HG03159 (cell line): ENCODE measurements around the gene BATF2.
"Not testable (repeated sequence)": the region's sequence is repeated elsewhere in the genome, so short reads cannot be mapped to it uniquely, and the experiment has no call there.

Experiments used
- ATAC-seq: cut with Tn5 transposase; IDR thresholded peaks from one replicate; pipeline ENCODE4 v1.9.1; 2021; ENCODE audit warnings: mild to moderate bottlenecking, moderate library complexity; ENCODE audit not compliant: unreplicated experiment

Gene BATF2

DNA sequence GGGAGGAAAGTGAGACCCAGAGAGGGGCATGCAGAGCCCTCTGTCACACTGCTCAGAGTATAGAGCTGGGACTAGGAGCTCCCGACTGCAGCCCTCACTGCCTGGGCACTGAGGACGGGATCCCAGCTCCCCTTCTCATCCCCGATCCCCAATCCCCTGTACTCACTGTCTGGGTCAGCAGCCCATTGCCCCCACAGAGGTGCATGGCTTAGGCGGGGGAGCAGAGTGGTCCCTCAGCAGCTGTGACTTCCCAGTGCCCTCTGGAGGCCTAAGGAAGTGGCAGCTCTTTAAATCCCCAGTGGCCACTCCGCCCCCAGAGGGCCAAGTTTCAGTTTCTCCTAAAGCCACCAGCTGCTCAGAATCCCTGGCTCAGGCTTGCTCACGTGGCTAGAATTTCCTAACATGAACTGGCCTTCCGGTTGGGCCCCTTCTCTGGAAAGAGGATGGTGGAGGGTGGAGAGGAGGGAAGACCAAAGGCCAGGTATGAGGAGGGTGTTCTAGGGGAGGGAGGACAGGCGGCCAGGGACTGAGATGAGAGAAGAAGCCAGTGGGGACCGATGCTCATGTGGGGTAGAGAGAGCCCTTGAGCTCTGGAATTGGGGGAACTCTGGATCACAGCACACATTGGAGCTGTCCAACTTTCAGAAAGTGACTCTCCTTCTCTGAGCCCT lies at the start of gene BATF2:
TSS of gene BATF2 (minus strand) at position 262 of the 671 bp plus-strand sequence. CDS start at position 205, 57 bp downstream.
- ATAC-seq, result no peak

DNA sequence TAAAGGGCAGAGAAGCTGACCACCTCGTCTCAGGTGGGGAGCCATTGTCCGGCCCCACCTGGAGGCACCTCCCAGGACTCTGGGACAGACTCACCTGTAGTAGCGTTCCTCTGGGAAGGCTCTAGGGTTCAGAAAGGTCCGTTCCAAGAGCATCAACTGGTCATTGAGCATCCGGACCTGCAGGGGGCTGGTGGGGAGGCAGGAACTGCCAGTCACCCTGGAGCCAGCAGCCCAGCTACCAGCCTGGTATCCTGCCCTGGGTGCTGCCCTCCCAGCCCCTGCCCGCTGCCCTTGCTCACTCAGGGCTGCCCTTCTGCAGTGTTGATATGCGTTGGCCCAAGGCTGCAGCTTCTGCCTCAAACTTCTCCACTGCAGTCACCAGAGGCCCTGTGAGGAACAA lies 49.0 kb upstream of the BATF2 start:
- no peak for ATAC-seq

- ATAC-seq, result no peak
Measured at GRCh38 chr11:65045061-65045460, 48.3 kb upstream of the BATF2 start.

DNA sequence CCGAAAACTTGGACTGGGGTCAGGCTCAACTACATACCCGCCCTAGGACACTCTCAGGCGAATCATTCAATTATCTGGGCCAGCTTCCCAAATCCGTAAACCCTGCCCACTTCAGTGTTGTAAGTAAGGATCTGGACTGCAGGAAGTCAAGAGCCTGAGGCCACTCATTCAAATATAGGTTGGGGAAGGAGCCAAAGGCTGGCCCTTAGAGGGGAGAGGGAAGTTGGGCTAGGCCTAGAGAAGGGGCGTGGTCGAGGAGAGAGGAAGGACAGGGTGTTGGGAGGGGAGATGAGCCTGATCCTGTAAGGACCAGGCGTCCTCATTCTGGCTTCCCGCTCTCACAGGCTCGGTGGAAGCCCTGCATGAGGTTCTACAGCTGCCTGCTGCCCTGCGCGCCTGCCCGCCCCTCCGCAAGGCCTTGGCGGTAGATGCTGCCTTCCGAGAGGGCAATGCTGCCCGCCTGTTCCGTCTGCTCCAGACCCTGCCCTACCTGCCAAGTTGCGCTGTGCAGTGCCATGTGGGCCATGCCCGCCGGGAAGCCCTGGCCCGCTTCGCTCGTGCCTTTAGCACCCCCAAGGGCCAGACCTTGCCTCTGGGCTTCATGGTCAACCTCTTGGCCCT lies 47.2 kb upstream of the BATF2 start:
- no peak for ATAC-seq

DNA sequence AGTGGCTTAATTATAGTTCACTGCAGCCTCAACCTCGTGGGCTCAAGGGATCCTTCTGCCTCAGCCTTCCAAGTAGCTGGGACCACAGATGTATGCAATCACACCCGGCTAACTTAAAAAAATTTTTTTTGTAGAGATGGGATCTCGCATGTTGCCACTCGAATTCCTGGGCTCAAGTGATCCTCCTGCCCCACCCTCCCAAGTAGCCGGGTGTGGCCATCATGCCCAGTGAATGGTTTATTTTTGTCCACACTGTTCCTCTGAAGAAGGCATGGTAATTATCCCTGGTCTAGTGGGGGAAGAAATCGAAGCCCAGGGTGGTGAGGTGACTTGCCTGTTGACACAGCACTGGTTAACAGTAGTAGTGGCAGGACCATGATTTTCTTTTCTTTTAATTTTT lies 46.1 kb upstream of the BATF2 start:
- ATAC-seq, result no peak

GRCh38 chr11:65040847-65041622 lies 44.3 kb upstream of the BATF2 start, which contains the start of gene SAC3D1:
TSS of gene SAC3D1 (plus strand) at chr11:65041210. CDS start at chr11:65041293, 83 bp downstream.
- ATAC-seq, result peak; percentile 77

- no peak for ATAC-seq
Measured at GRCh38 chr11:65040520-65040846, 43.7 kb upstream of the BATF2 start.

GRCh38 chr11:65036931-65037330 lies 40.2 kb upstream of the BATF2 start:
- ATAC-seq, result no peak

GRCh38 chr11:65035579-65035978 lies 38.8 kb upstream of the BATF2 start:
- ATAC-seq, result no peak

DNA sequence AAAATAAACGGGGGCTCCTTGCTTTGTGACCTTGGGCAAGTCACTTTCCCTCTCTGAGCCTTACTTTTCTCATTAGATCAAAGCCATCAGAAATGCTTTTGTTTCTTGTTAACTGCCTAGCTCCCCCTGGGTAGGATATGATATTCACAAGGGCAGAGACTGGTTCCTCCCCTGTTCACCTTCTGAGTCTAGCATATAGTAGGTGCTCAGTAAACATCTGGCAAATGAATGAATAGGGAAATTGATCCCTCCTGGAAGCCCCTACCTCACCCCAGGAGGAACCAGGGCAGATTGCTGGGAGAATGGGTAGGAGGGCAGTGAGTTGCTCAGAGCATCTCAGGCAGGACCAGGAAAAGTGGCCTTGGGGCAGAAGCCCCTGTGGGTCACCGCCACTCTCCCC lies 37.7 kb upstream of the BATF2 start:
- no peak for ATAC-seq

GRCh38 chr11:65032216-65032615 lies 35.4 kb upstream of the BATF2 start:
- ATAC-seq, result no peak

- ATAC-seq, result peak; percentile 87
Measured at GRCh38 chr11:65027213-65028067, 30.7 kb upstream of the BATF2 start, which contains the start of gene SNX15. TSS of gene SNX15 (plus strand) at chr11:65027439. CDS start at chr11:65027538, 99 bp downstream.

GRCh38 chr11:65026810-65027209 lies 30.0 kb upstream of the BATF2 start:
- ATAC-seq, result no peak

DNA sequence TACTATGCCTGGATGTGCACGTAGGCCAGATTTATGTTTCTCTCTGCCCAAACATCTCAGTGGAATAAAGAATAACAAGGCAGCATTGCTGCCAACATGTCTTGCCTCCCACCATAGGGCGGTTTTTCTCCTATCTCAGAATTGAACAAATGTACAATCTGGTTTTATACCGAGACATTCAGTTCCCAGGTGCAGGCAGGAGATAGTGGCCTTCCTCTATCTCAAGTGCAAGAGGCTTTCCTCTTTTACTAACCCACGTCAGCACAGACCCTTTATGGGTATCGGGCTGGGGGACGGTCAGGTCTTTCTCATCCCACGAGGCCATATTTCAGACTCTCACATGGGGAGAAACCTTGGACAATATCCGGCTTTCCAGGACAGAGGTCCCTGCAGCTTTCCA lies 26.7 kb upstream of the BATF2 start:
- not testable (repeated sequence) for ATAC-seq

DNA sequence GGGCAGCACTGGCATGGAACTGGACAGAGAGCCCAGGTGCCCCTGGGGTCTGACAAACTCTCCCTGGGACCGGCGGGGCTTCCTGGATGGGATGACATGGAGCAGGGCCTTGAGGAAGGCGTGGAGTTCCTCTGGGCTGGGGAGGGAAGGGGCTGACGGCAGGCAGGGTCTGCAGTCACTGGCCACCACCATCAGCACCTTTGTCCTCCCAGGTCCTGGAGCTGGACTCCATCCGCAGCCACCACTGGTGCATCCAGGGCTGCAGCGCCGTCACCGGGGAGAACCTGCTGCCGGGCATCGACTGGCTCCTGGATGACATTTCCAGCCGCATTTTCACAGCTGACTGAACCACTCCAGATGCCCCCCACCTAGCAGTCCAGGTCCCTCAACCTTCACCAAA lies 24.7 kb upstream of the BATF2 start:
- ATAC-seq, result no peak

DNA sequence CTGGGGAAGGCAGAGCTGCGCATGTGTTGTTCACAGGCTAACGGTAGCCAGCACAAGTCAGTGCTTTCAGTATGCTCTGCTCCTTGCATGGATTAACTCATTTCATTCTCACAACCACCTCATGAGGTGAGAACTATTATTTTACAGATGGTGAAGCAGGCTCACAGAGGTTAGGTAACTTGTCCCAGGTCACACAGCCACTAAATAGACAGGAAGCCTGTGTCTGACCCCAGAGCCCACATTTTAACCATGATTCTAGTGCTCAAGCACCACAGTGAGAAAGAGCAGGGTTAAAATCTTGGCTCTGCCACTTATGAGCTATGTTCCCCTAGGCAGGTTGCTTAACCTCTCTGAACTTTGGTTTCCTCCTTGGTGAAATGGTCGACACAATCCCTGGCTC lies 24.2 kb upstream of the BATF2 start:
- ATAC-seq, result no peak

- no peak for ATAC-seq
Measured at GRCh38 chr11:65019824-65020223, 23.1 kb upstream of the BATF2 start.

GRCh38 chr11:65017937-65018336 lies 21.2 kb upstream of the BATF2 start:
- ATAC-seq, result no peak

DNA sequence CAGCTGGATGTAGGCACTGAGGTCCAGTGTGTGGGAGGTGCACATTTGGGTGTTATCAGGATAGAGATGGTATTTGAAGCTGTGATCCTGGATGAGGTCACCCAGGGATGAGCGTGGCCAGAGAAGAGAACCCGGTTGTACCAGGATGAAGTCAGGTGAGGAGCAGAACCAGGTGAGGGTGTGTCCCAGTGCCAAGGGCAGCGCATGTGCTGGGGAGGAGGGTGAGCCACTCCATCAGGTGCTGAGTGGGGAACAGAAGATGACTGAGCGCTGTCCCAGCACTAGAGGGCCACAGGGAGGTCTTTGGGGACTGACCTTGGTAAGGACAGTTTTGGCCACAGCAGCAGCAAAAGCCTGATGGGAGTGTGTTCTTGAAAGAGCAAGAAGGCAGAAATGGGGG lies 19.9 kb upstream of the BATF2 start:
- no peak for ATAC-seq

- no peak for ATAC-seq
Measured at GRCh38 chr11:65014726-65015227, 18.0 kb upstream of the BATF2 start.
